ENCODE measurements around the gene FOXL2.

The FOXL2 gene

DNA sequence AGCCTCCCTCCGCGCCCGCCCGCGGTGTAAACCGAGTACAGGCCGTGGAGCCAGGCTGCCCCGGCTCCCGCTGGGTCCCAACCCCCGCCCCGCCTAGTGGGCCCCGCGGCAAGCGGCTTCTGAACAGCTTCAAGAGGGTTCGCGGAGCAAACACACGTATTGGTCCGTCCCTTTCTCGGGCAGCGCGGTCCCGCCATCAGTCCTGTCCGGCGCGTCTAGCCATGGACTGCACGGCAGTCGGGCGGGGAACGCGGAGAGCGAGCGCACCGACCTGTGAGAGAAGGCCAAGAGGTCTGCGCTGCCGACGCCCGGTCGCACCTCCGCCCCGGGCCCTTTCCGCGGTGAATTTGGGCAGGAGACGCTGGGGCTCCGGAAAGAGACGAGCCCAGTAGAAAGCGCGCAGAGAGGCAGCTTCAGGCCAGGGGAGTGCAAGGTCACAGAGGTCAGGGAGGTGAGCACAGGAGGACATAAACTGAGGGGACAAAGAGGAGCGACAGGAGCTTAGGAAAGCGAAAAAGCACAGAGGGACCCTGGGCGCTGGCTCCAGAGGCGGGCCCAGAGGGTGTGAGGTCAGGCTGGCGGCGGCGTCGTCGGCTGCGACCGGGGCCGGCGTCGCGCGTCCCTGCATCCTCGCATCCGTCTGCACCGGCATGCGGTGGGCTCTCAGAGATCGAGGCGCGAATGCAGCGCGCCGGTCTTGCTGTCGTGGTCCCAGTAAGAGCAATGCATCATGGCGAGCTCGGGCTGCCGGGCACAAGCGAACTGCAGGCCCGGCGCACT lies 1.8 kb downstream of the FOXL2 start:
- DNase-seq = no peak

DNA sequence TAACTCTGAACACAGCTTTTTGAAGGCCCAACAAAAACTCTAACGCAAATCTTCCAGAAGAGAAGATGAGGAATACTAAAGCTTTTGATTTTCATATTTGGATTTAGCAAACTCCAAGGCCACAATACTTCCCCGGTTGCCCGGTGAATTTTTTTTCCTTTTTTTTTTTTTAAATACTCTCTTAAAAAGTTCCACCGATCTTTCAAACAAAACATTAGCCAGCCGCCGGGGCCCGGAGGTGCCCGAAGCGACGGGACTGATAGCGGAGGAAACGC lies 2.3 kb downstream of the FOXL2 start:
- no peak for DNase-seq

DNA sequence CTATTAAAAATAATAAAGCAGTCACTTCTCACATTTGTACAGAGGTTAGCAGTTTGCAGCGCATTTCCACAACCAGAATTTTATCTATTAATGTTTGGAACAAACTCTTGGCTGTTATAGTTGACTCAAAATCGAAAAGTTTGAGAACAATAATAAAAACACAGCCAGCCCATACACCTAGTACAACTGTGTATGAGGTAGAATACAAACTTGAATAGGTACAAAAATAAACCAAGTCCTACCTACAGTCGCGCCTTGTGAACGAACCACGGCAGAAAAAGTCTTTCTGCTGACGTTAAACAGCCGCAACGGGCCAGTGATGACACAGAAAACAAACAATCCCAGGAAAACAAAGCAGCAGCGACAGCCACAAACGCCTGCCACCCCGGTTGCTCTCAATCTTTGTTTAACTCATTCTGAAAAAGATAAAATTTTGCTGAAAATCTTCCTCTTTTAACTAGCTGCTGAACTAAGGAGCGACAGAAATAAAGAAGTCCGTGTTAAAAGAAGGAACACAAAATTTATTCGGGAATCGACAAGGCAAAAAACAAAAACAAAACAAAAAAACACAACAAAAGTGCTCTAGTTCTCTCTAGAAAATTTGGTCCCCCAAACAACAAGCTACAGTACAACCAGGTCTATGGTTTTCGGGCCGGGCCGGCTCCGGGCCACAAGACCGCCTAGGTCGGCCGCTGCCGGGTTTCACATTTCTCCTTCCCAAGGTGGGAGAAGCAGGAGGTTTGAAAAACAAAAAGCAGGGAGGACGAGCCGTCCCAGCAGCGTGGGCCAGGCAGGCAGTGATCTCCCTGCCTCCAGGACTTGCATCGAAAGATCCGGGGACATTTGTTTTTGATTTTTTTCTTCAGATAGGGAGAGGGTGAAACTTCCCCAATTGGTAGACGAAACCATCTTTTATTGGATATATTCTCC lies 2.9 kb downstream of the FOXL2 start:
- DNase-seq = no peak

DNA sequence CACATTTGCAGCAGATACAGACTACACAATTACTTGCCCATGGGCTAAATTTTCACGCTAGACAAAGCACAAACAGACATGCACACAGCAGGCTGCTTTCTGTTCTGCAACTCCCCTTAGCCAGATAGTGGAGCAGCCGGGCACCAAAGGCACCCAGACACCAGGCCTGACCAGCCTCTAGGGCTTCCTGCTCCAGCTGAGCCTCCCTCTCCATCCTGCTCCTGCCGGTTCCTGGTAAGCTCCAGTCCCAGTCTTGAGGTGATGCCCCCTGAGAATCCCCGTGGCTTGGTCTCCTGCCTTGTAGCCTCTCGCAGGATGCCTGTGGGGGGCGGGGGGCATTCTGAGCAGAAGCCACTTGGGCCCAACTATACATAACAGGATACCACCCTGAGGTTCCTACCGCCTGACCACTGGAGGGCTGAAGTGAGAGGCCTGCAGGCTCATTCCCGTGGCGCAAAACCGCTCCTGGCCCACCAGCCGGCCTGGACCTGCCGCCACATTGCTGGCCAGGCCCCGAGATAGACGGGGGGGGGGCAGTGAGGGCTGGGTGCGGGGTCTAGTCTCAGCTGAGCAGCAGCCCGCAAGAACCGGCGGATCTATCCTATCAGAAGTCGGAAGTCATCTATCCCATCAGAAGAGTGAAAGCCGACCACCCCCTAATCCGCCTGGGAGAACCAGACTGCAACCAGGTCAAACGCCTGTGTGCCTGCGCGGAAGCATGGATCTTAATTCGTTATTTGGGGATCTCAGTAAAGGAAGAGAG lies 3.9 kb downstream of the FOXL2 start:
- DNase-seq = no peak

DNA sequence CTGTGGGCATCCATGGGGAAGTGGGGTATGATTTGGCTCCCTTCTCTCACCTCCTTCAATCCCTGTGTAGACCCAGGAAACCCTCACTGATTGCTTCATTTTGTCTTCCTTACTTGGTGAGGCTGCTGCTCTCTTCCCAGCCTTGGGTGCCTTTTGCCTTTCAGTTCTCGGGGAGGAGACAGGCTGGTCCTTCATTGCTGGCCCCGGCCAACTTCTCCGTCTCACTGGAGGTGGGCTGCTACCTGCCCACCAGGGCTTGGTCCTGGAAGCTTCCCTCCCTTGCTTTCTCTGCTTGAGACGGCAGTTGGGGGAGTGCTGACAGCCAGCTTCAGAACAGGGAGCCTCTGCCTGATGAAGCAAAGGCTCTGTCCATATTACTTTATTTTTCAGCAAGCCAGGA lies 4.7 kb downstream of the FOXL2 start:
- no peak for DNase-seq

DNA sequence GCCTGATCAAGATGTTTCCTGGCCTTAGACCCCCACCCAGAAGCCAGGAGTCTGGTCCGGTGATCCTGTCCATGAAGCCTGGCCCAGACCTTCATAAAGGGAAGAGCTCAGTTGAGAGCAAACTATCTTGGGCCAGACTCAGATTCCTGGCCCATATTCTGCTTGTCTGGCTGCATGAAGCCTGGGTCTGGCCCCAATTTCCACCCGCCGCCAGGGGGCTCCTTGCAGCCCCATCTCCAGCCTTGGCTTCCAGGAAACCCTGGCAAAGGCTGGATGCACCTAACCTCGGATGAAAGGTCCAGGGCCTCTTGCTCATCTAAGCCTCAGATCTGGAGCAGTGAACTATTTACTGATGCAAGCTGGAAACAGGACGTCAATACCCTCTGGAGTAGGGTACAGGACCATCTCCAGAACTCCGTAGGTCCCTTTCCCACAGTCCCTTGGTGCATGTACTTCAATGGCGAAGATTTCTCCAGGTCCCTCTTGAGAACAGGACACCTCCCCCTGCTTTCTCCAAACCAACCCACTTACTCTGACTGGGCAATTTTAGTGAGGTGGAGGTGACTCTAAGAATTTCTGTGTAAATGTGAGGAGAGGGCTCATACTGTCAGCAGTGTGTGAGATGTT lies 5.6 kb downstream of the FOXL2 start:
- DNase-seq = no peak

DNA sequence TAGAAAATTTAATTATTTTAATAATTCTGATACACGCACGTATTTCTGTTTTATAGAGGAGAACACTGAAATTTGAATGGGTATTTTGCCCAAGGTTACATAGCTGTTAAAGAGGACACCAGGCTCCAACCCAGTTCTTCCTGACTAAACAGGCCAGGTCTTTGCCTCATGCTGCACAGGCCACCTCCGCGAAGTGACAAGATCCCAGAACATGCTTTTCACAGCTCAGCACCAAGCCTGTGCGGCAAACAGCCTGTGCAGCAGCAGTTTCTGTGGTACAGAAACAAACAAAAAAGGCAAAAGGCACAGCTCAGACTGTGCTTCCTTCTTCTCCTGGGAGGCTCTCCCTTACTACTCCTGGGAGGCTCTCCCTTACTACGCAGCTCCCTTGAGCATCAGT lies 6.5 kb downstream of the FOXL2 start:
- DNase-seq = no peak

DNA sequence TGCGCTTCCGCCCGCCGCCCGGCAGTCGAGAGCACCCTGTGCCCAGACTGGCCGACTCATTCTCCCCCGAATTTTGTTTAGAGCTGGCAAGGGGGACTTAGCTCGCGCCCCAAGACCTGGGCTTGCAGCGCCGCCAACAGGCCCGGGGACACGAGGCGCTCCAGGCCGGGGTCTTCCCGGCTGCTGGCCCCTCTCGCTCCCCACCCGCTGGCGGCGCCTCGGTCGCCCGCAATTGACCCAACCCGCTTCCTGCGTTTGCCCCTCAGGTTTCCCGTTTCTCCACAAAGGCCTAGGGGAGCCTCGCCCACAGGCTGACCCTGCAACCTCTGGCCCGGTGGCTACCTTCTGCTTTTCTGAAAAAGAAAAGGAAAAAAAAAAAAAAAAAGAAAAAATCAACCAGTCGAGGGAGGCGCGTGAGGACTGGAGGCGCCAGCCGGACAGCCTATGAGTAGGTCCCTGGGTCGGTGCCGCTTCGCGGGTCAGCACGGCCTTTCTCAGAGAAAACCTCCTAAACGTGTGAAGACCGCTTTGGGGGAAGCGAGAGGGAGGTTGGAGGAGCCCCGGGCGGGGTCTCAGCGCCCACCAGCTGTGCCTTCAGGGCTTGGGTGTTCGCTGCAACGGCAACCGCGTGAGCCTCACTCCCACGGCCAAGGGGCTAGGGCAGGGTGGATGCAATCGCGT lies 7.2 kb downstream of the FOXL2 start:
- DNase-seq = no peak

DNA sequence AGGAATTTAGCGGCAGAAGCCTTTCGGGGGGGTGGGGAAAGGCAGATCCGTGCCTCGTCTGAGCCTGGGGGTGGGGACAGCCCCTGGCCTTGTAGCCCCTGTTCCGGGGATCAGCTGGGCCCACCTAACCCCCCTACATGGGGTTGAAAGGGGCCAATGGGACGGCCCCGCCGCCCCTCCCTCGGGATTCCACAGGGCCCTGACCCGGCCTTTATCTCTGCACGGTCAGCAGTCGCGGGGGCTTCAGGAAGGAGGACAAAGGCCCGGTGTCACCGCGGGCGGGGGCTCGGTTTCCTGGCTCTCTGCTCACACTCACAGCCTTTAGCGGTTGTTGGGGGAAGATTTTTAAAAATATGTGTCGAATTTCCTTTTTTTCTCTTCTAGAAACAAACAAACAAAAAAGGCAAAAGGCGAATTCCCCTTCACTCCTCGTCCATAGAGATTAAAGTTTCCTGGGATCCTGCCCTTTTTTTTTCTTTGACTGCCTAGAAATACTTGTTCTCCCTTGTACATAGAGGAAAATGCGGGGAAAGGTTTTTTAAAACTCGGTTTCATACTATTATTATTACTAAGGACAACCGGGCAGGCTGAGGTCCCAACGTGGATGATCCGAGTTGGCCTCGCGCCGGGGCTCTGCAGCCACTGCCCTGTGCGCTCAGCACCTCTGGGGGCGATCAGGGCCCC lies 7.9 kb downstream of the FOXL2 start:
- DNase-seq = no peak

DNA sequence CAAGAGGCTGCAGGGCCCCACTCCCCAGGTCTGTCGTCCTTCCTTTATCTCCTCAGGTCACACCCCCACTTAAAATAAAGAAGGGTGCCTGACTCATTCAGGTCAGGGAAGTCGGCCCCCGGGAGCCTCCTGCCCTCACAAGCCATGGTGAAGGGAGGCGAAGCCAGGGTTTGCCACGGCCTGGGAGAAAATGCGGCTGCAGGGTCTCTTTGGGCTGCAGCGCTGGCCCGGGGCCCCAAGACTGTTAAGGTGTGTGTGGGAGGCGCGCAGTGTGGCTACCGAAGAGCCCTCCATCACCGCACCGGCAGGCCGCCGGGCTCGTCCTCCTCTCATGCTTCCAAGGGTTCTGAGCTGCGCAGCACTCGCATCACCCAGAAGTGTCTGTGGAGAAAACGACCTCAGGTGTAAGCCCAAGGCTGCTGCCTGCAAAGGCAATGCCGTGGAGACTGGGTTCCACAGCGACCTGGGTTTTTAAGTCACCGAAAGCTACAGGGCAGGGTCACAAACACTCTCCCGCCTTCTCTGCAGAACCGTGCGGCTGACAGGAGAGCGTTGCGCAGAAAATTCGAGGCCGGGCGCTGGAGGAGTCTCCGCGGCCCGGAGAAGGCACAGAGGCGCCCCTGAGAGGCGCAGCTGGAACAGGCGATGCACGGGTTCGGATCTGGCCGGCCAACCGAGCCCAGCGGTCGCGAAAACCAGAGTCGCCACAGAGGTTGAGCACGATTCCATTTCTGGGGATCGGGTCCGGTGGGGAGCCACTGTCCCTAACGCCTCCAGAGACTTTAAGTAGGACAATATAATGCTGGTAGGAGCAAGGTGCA lies 8.7 kb downstream of the FOXL2 start:
- DNase-seq = no peak

DNA sequence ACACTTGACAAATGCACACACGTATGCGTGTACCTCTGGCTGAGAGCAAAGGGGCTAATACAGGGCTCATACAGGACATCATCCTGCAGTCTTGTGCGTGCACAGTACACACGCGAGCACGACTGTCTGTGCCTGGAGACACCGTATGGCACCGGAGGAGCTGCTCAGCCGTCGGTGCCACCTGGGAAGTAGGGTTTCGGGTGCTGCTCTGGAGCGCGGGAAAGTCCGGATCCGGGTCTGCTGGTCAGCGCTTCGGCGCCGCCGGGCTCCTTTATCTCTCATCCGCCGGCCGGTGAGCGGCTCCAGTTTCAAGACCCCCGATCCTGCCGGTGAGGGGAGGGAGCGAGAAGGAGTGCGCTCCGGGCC lies 9.3 kb downstream of the FOXL2 start:
- no peak for DNase-seq

DNA sequence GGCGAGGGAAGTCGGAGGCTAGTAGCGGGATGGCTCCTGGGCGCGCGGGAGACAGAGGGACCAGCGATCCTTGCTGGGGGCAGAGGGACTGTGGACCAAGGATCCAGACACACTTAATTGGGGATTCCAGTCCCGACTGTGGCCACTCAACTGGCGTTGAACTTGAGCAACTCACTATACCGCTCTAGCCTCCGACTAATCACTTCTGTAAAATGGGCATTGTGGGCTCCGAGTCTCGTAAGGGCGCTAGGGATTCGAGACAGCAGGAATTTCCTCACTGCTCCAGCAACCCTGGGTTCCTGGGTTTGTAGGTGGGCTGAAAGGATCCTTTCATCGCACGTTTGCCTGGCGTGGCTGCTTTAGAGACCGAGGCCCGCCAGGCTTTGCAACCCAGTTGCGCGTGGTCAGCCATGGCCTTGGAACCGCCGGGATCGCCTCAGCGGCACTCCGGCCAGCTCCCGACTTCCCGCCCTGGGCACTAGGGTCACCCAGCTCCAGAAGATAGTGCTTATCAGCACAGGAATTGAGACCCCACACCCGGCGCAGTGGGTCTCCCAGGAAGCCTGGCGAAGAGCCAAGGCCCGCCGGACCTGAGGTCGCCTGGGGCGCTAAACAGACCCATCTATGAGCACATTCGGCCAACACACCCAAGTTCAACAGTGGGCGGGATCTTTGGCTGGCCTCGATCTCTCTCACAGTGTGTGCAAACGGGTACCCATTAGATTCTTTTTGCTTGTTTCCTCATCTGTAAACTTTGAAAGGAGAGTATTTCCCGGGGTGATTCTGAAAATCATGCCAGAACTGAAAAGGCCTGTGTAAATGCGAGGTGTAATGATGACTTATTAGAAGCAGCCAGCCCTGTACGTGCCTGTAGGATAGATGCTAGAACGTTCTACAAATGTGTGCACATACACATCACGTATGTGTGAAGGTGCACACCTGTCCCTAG lies 9.9 kb downstream of the FOXL2 start:
- no peak for DNase-seq

DNA sequence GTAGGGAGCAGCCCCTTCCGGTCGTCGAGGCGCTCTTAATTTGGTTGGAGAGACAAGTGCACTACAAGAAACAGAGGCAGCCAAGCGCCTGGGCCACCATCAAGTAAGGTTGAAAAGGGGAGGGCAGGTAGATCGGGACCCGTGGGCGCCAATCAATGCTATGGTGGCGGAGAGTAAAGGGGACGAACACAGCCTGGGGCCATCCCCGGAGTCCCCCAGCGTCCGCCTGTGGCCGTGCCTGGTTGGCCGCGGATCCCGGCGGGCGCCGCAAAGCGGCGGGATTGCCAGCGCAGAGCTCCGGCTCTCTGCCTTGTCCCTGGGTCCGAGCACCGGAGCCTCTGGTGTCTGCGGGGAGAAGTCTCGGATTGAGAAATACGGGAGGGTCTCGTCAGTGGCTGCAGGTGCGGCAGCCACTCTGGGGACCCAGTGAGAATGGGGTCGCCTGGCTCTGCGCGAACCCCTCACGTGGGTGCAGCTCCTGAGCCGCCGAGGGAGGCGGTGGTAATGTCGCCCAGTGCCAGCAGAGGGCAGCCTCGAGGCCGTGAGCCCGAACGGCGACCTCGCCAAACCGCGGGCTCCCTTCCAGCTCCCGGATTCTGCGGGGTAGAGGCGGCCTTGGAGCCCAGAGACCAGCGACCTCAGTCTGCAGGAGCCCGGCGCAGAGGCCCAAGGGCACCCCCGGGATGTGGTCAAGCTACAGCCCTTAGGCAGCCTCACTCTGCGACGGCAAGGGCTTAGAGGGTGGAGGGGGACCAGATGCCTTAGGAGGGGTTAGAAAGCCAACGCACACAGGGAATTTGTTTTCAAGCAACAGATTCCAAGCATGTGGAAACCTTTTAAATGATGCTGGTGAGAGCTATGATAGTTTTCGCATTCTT lies 10.8 kb downstream of the FOXL2 start:
- peak; percentile 65 for DNase-seq

DNA sequence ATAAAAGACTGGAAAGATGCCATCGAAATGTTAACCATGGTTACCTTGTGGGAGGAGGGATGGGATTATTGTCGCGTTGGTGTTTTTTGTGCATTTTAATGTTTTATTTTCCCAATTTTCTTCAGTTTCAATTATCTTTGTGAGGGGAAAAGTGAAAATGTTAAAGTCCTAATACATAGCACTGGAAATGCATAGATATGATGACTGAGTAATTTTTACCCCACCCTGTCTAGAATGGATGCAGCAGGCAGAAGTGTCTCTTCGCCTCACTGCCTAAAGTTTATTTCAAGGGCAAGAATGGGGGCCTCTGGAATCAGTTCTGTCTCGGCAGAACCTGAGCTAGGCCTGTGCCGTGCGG lies 11.5 kb downstream of the FOXL2 start:
- no peak for DNase-seq

DNA sequence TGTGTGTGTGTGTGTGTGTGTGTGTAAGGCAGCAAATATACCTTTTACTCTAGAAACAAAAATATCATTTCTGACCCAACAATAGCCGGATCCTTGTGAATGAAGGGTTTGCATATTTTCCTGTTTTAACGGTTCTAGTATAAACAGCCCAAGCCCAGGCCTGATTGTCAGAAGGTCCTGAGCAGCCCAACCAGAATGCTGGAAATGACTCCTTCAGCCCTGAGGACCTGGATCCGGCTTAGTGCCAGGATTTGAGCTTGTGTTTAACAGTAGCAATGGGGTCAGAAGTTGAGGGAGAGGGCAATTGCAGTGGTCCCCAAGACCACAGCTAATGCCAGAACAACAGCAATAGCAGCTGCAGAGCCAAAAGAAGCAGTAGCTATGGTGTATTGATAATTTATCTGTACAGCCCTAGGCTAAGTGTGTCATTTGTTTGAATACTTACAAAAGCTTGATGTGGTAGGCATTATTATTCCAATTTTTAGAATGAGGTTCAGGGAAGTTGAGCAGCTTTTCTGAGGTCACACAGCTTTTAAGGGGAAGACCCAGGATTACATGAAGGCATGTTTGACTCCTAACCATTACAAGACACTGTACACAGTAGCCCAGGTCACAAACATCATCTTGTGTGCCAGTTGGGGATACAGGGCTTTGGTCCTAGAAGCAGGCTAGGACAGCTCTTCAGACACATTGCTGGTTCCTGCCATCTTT lies 12.8 kb downstream of the FOXL2 start:
- DNase-seq = no peak

DNA sequence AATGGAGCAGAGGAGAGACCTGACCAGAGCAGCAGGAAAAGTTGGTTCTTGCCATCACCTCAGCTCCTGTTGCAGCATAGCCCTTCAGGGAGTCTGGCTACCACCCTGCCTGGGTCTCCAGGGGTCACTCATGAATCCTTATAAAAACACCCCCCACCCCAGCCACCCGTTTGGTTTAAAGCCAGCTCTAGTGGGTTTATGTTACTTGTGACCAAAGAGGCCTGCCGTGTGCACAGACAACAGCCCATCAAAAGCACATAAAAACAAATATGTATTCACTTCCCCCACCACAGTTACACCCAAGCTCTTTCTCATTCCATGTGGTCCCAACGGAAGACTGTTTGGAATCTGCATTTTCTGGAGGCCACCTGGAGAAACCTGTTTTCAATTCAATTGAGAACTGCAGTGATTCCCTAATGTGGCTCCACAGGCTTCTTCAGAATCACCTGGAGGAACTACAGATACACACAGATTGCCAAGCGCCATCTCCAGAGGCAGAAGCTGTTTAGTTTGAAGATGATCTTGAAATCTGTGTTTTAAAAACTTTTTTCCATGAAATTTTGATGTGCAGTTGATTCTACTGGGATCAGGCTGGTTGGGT lies 13.8 kb downstream of the FOXL2 start:
- DNase-seq = no peak

DNA sequence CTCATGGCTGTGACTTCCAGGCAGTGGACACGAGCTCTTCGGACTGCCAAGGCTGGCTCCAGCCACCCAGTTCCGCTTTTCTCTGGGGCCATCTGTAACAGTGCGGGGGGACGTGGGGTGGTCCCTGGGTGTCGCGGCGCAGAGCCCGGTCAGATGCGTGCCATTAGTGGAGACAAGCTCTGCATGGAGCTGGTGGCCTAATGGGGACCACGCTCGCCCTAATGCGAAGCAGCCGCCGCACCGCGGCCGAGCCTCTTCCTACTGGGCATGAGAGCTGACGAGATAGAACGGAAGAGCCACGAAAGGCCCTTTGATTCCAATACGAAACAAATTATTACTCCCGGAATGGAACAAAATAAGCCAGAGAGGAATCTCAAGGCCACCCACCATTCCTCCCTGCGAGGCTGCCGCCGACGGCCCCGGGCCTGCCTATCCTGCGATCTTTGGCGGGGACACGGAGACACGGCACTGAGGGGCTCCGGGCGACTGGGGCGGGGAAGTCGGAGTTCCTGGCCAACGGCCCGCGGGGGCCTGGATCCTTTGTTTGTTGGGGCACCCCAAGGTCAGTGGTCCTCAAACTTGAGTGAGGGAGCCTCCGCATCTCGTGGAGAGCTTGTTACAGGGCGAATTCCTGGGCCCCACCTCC lies 18.1 kb downstream of the FOXL2 start:
- DNase-seq = no peak
